Activated CD4-positive, alpha-beta memory T cell treated with anti-CD3 and anti-CD28 coated beads, Interleukin-2, amount 10 ng/mL, durations not matched to agents 7 days and 5 days (primary cell): ENCODE data around the gene TRIO. TPM values are rescaled to one million over a fixed set of nuclear protein-coding genes. Genes with fewer than 3 reads are reported as not detected.

Source experiments
- total RNA-seq, 2 experiments: library from RNA; stranded (reverse); gene quantifications; one replicate each; pipeline ENCODE4 v1.2.3, GENCODE V29; 2021

TRIO gene
- total RNA-seq, 2 experiments from 2014 or later, result 8.1 to 8.3 TPM

Other genes starting within 250 kb of the TRIO start
- gene DNAH5, start 198.7 kb upstream of the TRIO start, total RNA-seq, result not detected